Measurements from ENCODE around the gene PLEKHO2. TPM values are rescaled to one million over a fixed set of nuclear protein-coding genes. Genes with fewer than 3 reads are reported as not detected.

The PLEKHO2 gene
- total and polyA plus RNA-seq, 2 of the 13 experiments (the other 11 are each of a cell fraction or from before 2014, with no cell fraction given), result 3.8 to 4.8 TPM

DNA sequence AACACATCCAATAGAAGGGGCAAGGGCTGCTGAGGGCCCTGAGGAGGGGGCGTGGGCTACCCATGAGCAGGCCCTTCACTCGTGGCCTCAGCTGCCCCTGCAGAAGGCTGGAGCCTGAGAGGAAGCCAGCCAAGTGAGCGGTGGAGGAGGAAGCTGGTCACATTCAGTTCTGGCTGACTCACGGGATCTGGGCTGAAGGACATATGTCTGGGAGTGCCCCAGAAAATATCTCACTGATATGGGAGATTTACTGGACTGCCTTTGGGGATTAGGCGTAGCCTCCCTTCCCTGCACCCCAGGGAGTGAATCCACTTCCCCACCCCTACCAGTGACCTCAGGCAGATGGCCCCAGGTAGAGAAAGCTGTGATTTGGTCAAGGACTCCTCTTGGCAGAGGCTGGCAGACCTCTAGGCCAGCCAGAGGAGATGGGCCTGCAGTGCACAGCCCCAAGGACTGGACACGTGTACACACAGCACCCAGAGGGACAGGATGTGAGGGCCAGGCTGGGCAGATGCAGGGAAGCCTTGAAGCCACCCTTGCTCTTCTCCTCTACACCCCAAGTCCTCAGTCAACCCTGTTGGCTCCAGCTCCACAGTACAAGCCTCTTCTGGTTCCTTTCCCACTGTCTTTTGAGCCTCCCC is 55.8 kb downstream of the PLEKHO2 start (continued):
- TF ChIP-seq, protein P1, sequence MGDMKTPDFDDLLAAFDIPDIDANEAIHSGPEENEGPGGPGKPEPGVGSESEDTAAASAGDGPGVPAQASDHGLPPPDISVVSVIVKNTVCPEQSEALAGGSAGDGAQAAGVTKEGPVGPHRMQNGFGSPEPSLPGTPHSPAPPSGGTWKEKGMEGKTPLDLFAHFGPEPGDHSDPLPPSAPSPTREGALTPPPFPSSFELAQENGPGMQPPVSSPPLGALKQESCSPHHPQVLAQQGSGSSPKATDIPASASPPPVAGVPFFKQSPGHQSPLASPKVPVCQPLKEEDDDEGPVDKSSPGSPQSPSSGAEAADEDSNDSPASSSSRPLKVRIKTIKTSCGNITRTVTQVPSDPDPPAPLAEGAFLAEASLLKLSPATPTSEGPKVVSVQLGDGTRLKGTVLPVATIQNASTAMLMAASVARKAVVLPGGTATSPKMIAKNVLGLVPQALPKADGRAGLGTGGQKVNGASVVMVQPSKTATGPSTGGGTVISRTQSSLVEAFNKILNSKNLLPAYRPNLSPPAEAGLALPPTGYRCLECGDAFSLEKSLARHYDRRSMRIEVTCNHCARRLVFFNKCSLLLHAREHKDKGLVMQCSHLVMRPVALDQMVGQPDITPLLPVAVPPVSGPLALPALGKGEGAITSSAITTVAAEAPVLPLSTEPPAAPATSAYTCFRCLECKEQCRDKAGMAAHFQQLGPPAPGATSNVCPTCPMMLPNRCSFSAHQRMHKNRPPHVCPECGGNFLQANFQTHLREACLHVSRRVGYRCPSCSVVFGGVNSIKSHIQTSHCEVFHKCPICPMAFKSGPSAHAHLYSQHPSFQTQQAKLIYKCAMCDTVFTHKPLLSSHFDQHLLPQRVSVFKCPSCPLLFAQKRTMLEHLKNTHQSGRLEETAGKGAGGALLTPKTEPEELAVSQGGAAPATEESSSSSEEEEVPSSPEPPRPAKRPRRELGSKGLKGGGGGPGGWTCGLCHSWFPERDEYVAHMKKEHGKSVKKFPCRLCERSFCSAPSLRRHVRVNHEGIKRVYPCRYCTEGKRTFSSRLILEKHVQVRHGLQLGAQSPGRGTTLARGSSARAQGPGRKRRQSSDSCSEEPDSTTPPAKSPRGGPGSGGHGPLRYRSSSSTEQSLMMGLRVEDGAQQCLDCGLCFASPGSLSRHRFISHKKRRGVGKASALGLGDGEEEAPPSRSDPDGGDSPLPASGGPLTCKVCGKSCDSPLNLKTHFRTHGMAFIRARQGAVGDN (CRISPR knock-in tag; IDR thresholded peaks at IDR 0.05), result peak; percentile 15
- TF ChIP-seq, protein P2, sequence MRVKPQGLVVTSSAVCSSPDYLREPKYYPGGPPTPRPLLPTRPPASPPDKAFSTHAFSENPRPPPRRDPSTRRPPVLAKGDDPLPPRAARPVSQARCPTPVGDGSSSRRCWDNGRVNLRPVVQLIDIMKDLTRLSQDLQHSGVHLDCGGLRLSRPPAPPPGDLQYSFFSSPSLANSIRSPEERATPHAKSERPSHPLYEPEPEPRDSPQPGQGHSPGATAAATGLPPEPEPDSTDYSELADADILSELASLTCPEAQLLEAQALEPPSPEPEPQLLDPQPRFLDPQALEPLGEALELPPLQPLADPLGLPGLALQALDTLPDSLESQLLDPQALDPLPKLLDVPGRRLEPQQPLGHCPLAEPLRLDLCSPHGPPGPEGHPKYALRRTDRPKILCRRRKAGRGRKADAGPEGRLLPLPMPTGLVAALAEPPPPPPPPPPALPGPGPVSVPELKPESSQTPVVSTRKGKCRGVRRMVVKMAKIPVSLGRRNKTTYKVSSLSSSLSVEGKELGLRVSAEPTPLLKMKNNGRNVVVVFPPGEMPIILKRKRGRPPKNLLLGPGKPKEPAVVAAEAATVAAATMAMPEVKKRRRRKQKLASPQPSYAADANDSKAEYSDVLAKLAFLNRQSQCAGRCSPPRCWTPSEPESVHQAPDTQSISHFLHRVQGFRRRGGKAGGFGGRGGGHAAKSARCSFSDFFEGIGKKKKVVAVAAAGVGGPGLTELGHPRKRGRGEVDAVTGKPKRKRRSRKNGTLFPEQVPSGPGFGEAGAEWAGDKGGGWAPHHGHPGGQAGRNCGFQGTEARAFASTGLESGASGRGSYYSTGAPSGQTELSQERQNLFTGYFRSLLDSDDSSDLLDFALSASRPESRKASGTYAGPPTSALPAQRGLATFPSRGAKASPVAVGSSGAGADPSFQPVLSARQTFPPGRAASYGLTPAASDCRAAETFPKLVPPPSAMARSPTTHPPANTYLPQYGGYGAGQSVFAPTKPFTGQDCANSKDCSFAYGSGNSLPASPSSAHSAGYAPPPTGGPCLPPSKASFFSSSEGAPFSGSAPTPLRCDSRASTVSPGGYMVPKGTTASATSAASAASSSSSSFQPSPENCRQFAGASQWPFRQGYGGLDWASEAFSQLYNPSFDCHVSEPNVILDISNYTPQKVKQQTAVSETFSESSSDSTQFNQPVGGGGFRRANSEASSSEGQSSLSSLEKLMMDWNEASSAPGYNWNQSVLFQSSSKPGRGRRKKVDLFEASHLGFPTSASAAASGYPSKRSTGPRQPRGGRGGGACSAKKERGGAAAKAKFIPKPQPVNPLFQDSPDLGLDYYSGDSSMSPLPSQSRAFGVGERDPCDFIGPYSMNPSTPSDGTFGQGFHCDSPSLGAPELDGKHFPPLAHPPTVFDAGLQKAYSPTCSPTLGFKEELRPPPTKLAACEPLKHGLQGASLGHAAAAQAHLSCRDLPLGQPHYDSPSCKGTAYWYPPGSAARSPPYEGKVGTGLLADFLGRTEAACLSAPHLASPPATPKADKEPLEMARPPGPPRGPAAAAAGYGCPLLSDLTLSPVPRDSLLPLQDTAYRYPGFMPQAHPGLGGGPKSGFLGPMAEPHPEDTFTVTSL (CRISPR knock-in tag; IDR thresholded peaks at IDR 0.05; ENCODE audit: borderline replicate concordance), result no peak
- TF ChIP-seq ZNF136 (CRISPR knock-in tag; IDR thresholded peaks at IDR 0.05; ENCODE audit: low read depth), result no peak
- no peak for TF ChIP-seq ZNF350 (CRISPR knock-in tag; IDR thresholded peaks at IDR 0.05; ENCODE audit: borderline replicate concordance, low read depth)
- no peak for TF ChIP-seq KLF6 (CRISPR knock-in tag; IDR thresholded peaks at IDR 0.05)
